PC-9 (cell line): ENCODE results near the gene RNF17.

Experiments used
- CTCF ChIP-seq: fragments of 200-600 bp; sonication (generic); conservative IDR thresholded peaks from 2 replicates; pipeline ENCODE4 v1.6.1; 2017; ENCODE audit warnings: mixed run types, antibody characterized with exemption, mild to moderate bottlenecking, moderate library complexity
- EZH2 ChIP-seq: fragments of 200-600 bp; sonication (generic); IDR thresholded peaks from 2 replicates; pipeline ENCODE4 v1.8.0; 2017; ENCODE audit warnings: antibody characterized with exemption, low read depth

- TF ChIP-seq EZH2 (no peak), CTCF (no peak)
These were observed 100.6 kb downstream of the RNF17 start for GRCh38 chr13:24864579-24864978.
